SK-N-SH treated with all-trans-retinoic acid at 6 μM for 48 hours (cell line): Measurements from ENCODE around the gene PTPRG.

Source experiments
- ATAC-seq: fragments of 200-7000 bp; cut with Tn5 transposase; 3 replicates; pipeline ENCODE4 v1.9.1; 2020; ENCODE audit warnings: mild to moderate bottlenecking, moderate library complexity
- ARNTL ChIP-seq: fragments of 450-650 bp; formaldehyde crosslinking; IDR thresholded peaks from 2 replicates; pipeline ENCODE4 v1.5.0; 2020; ENCODE audit warnings: low read depth, mild to moderate bottlenecking, moderate library complexity, borderline replicate concordance
- CREB5 ChIP-seq: fragments of 250-450 bp; sonication (Bioruptor Pico); IDR thresholded peaks from 2 replicates; pipeline ENCODE4 v1.5.1; 2020; ENCODE audit warnings: low read depth, mild to moderate bottlenecking, moderate library complexity
- CSDC2 ChIP-seq: fragments of 250-450 bp; sonication (Bioruptor Pico); IDR thresholded peaks from 2 replicates; pipeline ENCODE4 v1.5.0; 2020; ENCODE audit warnings: mild to moderate bottlenecking, moderate library complexity
- ESRRG ChIP-seq: fragments of 250-450 bp; sonication (Bioruptor Pico); IDR thresholded peaks from 2 replicates; pipeline ENCODE4 v1.6.1; 2021; ENCODE audit warnings: mild to moderate bottlenecking
- GLIS3 ChIP-seq: fragments of 250-450 bp; sonication (Bioruptor Pico); IDR thresholded peaks from 2 replicates; pipeline ENCODE4 v1.5.0; 2020; ENCODE audit warnings: mild to moderate bottlenecking, moderate library complexity
- ISL1 ChIP-seq: fragments of 250-450 bp; sonication (Bioruptor Pico); IDR thresholded peaks from 2 replicates; pipeline ENCODE4 v2.1.2; 2022; ENCODE audit warnings: mild to moderate bottlenecking, moderate library complexity
- OSR1 ChIP-seq: fragments of 250-450 bp; sonication (Bioruptor Pico); IDR thresholded peaks from 2 replicates; pipeline ENCODE4 v1.8.0; 2022; ENCODE audit warnings: moderate library complexity, mild to moderate bottlenecking, inconsistent platforms
- PPARA ChIP-seq: fragments of 250-450 bp; sonication (Bioruptor Pico); IDR thresholded peaks from 2 replicates; pipeline ENCODE4 v1.5.0; 2020; ENCODE audit warnings: mild to moderate bottlenecking, borderline replicate concordance
- RARB ChIP-seq: fragments of 250-450 bp; sonication (Bioruptor Pico); IDR thresholded peaks from 2 replicates; pipeline ENCODE4 v1.8.0; 2021; ENCODE audit warnings: mild to moderate bottlenecking, moderate library complexity
- SNAI2 ChIP-seq: fragments of 250-450 bp; sonication (Bioruptor Pico); IDR thresholded peaks from 2 replicates; pipeline ENCODE4 v1.5.0; 2020; ENCODE audit warnings: mild to moderate bottlenecking, moderate library complexity
- TCF4 ChIP-seq: fragments of 250-450 bp; sonication (Bioruptor Pico); IDR thresholded peaks from 2 replicates; pipeline ENCODE4 v1.8.0; 2021; ENCODE audit warnings: mild to moderate bottlenecking, moderate library complexity, borderline replicate concordance
- TOX ChIP-seq: fragments of 250-450 bp; sonication (Bioruptor Pico); IDR thresholded peaks from 2 replicates; pipeline ENCODE4 v1.8.0; 2021; ENCODE audit warnings: mild to moderate bottlenecking, moderate library complexity, borderline replicate concordance
- ZC3H10 ChIP-seq: fragments of 250-450 bp; sonication (Bioruptor Pico); IDR thresholded peaks from 2 replicates; pipeline ENCODE4 v1.5.1; 2021; ENCODE audit warnings: mild to moderate bottlenecking, moderate library complexity
- ZFP3 ChIP-seq: fragments of 250-450 bp; sonication (Bioruptor Pico); IDR thresholded peaks from 2 replicates; pipeline ENCODE4 v1.5.0; 2020; ENCODE audit warnings: mild to moderate bottlenecking, moderate library complexity
- ZFP30 ChIP-seq: fragments of 450-650 bp; formaldehyde crosslinking; IDR thresholded peaks from 2 replicates; pipeline ENCODE4 v1.5.0; 2022; ENCODE audit warnings: mild to moderate bottlenecking, moderate library complexity
- ZNF565 ChIP-seq: fragments of 450-650 bp; formaldehyde crosslinking; conservative IDR thresholded peaks from 2 replicates; pipeline ENCODE4 v1.5.0; 2020; ENCODE audit warnings: low read depth, mild to moderate bottlenecking, moderate library complexity
- ZNF70 ChIP-seq: fragments of 450-650 bp; formaldehyde crosslinking; IDR thresholded peaks from 2 replicates; pipeline ENCODE4 v1.5.0; 2020; ENCODE audit warnings: mild to moderate bottlenecking, moderate library complexity
- ZNF8 ChIP-seq: fragments of 450-650 bp; formaldehyde crosslinking; IDR thresholded peaks from 2 replicates; pipeline ENCODE4 v1.5.0; 2020; ENCODE audit warnings: mild to moderate bottlenecking, moderate library complexity
- TF ChIP-seq, protein P1 (sequence below): fragments of 250-450 bp; sonication (Bioruptor Pico); IDR thresholded peaks from 2 replicates; pipeline ENCODE4 v1.8.0; 2021; ENCODE audit warnings: low read depth, mild to moderate bottlenecking, moderate library complexity, borderline replicate concordance
- TF ChIP-seq, protein P2 (sequence below): fragments of 250-450 bp; sonication (Bioruptor Pico); IDR thresholded peaks from 2 replicates; pipeline ENCODE4 v1.5.1; 2021; ENCODE audit warnings: mild to moderate bottlenecking, moderate library complexity
- TF ChIP-seq, protein P3 (sequence below): fragments of 250-450 bp; sonication (Bioruptor Pico); IDR thresholded peaks from 2 replicates; pipeline ENCODE4 v1.5.0; 2020; ENCODE audit warnings: mild to moderate bottlenecking, moderate library complexity
- TF ChIP-seq, protein P4 (sequence below): fragments of 250-450 bp; sonication (Bioruptor Pico); IDR thresholded peaks from 2 replicates; pipeline ENCODE4 v1.8.0; 2020; ENCODE audit warnings: mild to moderate bottlenecking, moderate library complexity, borderline replicate concordance

The PTPRG gene

GRCh38 chr3:61765157-61765876 is 203.9 kb downstream of the PTPRG start:
- no peak for TF ChIP-seq SNAI2 (CRISPR knock-in tag)
- TF ChIP-seq ISL1: no peak
- TF ChIP-seq TOX (CRISPR knock-in tag): no peak
- no peak for TF ChIP-seq ZNF70 (CRISPR knock-in tag)
- TF ChIP-seq TCF4 (CRISPR knock-in tag): no peak
- no peak for TF ChIP-seq ZC3H10 (CRISPR knock-in tag)
- no peak for TF ChIP-seq PPARA (CRISPR knock-in tag)
- TF ChIP-seq, protein P1, sequence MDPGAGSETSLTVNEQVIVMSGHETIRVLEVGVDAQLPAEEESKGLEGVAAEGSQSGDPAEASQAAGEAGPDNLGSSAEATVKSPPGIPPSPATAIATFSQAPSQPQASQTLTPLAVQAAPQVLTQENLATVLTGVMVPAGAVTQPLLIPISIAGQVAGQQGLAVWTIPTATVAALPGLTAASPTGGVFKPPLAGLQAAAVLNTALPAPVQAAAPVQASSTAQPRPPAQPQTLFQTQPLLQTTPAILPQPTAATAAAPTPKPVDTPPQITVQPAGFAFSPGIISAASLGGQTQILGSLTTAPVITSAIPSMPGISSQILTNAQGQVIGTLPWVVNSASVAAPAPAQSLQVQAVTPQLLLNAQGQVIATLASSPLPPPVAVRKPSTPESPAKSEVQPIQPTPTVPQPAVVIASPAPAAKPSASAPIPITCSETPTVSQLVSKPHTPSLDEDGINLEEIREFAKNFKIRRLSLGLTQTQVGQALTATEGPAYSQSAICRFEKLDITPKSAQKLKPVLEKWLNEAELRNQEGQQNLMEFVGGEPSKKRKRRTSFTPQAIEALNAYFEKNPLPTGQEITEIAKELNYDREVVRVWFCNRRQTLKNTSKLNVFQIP (CRISPR knock-in tag): no peak
- TF ChIP-seq, protein P2, sequence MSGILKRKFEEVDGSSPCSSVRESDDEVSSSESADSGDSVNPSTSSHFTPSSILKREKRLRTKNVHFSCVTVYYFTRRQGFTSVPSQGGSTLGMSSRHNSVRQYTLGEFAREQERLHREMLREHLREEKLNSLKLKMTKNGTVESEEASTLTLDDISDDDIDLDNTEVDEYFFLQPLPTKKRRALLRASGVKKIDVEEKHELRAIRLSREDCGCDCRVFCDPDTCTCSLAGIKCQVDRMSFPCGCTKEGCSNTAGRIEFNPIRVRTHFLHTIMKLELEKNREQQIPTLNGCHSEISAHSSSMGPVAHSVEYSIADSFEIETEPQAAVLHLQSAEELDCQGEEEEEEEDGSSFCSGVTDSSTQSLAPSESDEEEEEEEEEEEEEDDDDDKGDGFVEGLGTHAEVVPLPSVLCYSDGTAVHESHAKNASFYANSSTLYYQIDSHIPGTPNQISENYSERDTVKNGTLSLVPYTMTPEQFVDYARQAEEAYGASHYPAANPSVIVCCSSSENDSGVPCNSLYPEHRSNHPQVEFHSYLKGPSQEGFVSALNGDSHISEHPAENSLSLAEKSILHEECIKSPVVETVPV (CRISPR knock-in tag): no peak
- no peak for TF ChIP-seq ZNF8
- no peak for TF ChIP-seq OSR1
- TF ChIP-seq ESRRG (CRISPR knock-in tag): no peak
- TF ChIP-seq CREB5 (CRISPR knock-in tag): no peak
- no peak for TF ChIP-seq ARNTL
- no peak for TF ChIP-seq ZFP30 (CRISPR knock-in tag)
- no peak for TF ChIP-seq RARB (CRISPR knock-in tag)
- no peak for TF ChIP-seq ZNF565
- TF ChIP-seq, protein P3, sequence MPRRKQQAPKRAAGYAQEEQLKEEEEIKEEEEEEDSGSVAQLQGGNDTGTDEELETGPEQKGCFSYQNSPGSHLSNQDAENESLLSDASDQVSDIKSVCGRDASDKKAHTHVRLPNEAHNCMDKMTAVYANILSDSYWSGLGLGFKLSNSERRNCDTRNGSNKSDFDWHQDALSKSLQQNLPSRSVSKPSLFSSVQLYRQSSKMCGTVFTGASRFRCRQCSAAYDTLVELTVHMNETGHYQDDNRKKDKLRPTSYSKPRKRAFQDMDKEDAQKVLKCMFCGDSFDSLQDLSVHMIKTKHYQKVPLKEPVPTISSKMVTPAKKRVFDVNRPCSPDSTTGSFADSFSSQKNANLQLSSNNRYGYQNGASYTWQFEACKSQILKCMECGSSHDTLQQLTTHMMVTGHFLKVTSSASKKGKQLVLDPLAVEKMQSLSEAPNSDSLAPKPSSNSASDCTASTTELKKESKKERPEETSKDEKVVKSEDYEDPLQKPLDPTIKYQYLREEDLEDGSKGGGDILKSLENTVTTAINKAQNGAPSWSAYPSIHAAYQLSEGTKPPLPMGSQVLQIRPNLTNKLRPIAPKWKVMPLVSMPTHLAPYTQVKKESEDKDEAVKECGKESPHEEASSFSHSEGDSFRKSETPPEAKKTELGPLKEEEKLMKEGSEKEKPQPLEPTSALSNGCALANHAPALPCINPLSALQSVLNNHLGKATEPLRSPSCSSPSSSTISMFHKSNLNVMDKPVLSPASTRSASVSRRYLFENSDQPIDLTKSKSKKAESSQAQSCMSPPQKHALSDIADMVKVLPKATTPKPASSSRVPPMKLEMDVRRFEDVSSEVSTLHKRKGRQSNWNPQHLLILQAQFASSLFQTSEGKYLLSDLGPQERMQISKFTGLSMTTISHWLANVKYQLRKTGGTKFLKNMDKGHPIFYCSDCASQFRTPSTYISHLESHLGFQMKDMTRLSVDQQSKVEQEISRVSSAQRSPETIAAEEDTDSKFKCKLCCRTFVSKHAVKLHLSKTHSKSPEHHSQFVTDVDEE (CRISPR knock-in tag): no peak
- no peak for TF ChIP-seq CSDC2 (CRISPR knock-in tag)
- TF ChIP-seq, protein P4, sequence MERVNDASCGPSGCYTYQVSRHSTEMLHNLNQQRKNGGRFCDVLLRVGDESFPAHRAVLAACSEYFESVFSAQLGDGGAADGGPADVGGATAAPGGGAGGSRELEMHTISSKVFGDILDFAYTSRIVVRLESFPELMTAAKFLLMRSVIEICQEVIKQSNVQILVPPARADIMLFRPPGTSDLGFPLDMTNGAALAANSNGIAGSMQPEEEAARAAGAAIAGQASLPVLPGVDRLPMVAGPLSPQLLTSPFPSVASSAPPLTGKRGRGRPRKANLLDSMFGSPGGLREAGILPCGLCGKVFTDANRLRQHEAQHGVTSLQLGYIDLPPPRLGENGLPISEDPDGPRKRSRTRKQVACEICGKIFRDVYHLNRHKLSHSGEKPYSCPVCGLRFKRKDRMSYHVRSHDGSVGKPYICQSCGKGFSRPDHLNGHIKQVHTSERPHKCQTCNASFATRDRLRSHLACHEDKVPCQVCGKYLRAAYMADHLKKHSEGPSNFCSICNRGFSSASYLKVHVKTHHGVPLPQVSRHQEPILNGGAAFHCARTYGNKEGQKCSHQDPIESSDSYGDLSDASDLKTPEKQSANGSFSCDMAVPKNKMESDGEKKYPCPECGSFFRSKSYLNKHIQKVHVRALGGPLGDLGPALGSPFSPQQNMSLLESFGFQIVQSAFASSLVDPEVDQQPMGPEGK (CRISPR knock-in tag): no peak
- TF ChIP-seq, all 23 proteins: peak for 0
- no peak for ATAC-seq

DNA sequence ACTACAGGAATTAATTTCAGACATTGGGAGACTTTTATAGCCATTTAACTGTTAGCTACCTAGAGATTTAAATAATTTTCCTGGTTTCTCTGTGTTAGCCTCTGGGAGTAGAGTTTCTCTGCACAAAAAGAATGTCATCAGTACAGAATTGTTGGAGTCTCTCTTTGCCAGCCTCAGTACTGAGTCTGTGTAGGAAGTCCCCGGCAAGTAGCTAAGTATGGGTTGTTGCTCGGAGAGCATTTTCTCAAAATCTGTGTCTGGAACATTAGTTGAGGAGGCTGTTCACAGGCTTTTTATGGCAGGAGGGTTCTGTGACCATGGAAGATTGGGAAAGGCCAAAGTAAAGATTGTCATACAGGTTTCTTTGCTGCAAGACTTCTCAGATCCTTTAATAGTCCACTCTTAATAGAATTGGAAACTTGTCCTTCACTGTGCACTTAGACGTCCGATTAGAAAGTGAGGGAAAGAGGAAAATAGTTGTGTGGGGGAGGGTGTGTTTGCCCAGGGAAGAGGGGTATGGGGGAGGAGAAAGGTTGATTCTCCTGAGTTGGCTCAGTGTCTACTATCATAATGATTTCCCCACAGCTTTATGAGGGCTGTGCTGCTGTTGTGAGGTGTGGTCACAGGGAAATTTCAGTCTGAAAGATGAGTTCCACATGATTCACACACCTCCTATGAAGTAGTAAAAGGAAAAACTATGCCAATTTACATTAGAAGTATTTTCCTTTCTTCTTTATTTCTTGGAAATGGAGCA is 207.1 kb downstream of the PTPRG start:
- ATAC-seq: no peak
- TF ChIP-seq ZNF70 (CRISPR knock-in tag): no peak
- TF ChIP-seq, protein P4 (CRISPR knock-in tag): no peak
- no peak for TF ChIP-seq ARNTL
- no peak for TF ChIP-seq PPARA (CRISPR knock-in tag)
- TF ChIP-seq TOX (CRISPR knock-in tag): no peak
- no peak for TF ChIP-seq SNAI2 (CRISPR knock-in tag)
- no peak for TF ChIP-seq ZNF8
- TF ChIP-seq GLIS3 (CRISPR knock-in tag): no peak
- TF ChIP-seq ZFP3 (CRISPR knock-in tag): no peak
- TF ChIP-seq ISL1: no peak
- TF ChIP-seq ZC3H10 (CRISPR knock-in tag): no peak
- no peak for TF ChIP-seq ESRRG (CRISPR knock-in tag)
- TF ChIP-seq, protein P2 (CRISPR knock-in tag): no peak
- TF ChIP-seq, protein P1 (CRISPR knock-in tag): no peak
